Thoracic aorta (tissue), 2 donors: ENCODE measurements around the gene GLG1. TPM values are rescaled to one million over a fixed set of nuclear protein-coding genes. Genes with fewer than 3 reads are reported as not detected.

ENCODE experiments used
- ATAC-seq: fragments of 150-250 bp; one replicate; pipeline ENCODE4 v1.8.0; 2017; ENCODE audit warnings: low read depth; ENCODE audit not compliant: insufficient number of reproducible peaks, low FRiP score
- DNase-seq: peaks from one replicate; pipeline ENCODE4 v3.0.0-alpha.2; 2020; ENCODE audit warnings: low spot score
- H3K27ac ChIP-seq, 2 donors: fragments of 200-600 bp; sonication (generic); 1 replicate in 1 of 2; 2 replicates in 1 of 2; pipeline ENCODE4 v1.5.1; 2016; ENCODE audit warnings: mild to moderate bottlenecking in 2 of 2, moderate library complexity in 2 of 2
- H3K27me3 ChIP-seq: fragments of 200-600 bp; sonication (generic); replicated peaks from 2 replicates; pipeline ENCODE4 v1.6.0; 2016; ENCODE audit warnings: mild to moderate bottlenecking; ENCODE audit not compliant: insufficient read depth
- H3K36me3 ChIP-seq: fragments of 200-600 bp; sonication (generic); one replicate; pipeline ENCODE4 v1.5.1; 2016
- H3K4me1 ChIP-seq, 2 donors: fragments of 200-600 bp; sonication (generic); 1 replicate in 1 of 2; 2 replicates in 1 of 2; pipeline versions ENCODE4 v1.5.1 to v1.6.0; 2016; ENCODE audit warnings: low read depth in 2 of 2, mild to moderate bottlenecking in 1 of 2; ENCODE audit not compliant: control insufficient read depth in 1 of 2
- H3K4me3 ChIP-seq: fragments of 200-600 bp; sonication (generic); 2 replicates; pipeline ENCODE4 v1.5.1; 2016; ENCODE audit warnings: mild to moderate bottlenecking
- H3K9me3 ChIP-seq: fragments of 200-600 bp; sonication (generic); 2 replicates; pipeline ENCODE4 v1.5.1; 2016
- total RNA-seq, 2 donors: library from RNA; depleted of rRNA; stranded (reverse); fragments of >200 nt; gene quantifications; one replicate each; pipeline versions ENCODE4 v1.1.0 to v1.2.3, GENCODE V29; 2016
- TF ChIP-seq, protein P1 (sequence below): fragments of 200-600 bp; sonication (generic); IDR thresholded peaks from one replicate; pipeline ENCODE4 v1.5.1; 2019; ENCODE audit warnings: antibody characterized with exemption

GLG1 gene
- total RNA-seq, 2 donors from 2014 or later: 202 to 218 TPM

GRCh38 chr16:74574146-74574545 is 32.8 kb downstream of the GLG1 start:
- H3K36me3 ChIP-seq: no peaks in the 10 kb centered on the region
- no peaks in the 10 kb centered on the region for H3K9me3 ChIP-seq
- no peak for DNase-seq
- TF ChIP-seq, protein P1, sequence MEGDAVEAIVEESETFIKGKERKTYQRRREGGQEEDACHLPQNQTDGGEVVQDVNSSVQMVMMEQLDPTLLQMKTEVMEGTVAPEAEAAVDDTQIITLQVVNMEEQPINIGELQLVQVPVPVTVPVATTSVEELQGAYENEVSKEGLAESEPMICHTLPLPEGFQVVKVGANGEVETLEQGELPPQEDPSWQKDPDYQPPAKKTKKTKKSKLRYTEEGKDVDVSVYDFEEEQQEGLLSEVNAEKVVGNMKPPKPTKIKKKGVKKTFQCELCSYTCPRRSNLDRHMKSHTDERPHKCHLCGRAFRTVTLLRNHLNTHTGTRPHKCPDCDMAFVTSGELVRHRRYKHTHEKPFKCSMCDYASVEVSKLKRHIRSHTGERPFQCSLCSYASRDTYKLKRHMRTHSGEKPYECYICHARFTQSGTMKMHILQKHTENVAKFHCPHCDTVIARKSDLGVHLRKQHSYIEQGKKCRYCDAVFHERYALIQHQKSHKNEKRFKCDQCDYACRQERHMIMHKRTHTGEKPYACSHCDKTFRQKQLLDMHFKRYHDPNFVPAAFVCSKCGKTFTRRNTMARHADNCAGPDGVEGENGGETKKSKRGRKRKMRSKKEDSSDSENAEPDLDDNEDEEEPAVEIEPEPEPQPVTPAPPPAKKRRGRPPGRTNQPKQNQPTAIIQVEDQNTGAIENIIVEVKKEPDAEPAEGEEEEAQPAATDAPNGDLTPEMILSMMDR: no peak
- no peaks in the 10 kb centered on the region for H3K27me3 ChIP-seq
- H3K27ac ChIP-seq: no peak overlapping the region
- no peak for ATAC-seq
- peaks cover 17 to 40% of the 10 kb centered on the region in 2 donors for H3K4me1 ChIP-seq
- no peak overlapping the region for H3K4me3 ChIP-seq

- DNase-seq (no peak), ATAC-seq (no peak)
- H3K27ac ChIP-seq: no peak overlapping the region
- TF ChIP-seq, protein P1: no peak
- no peaks in the 10 kb centered on the region for H3K36me3 ChIP-seq
- H3K4me3 ChIP-seq: no peak overlapping the region
- H3K4me1 ChIP-seq: peaks cover 13 to 35% of the 10 kb centered on the region in 2 donors
- H3K27me3 ChIP-seq: no peaks in the 10 kb centered on the region
- H3K9me3 ChIP-seq: no peaks in the 10 kb centered on the region
Observed at GRCh38 chr16:74573622-74574021, 33.3 kb downstream of the GLG1 start.

- H3K9me3 ChIP-seq: no peaks in the 10 kb centered on the region
- ATAC-seq (no peak), DNase-seq (no peak)
- H3K27me3 ChIP-seq: no peaks in the 10 kb centered on the region
- H3K4me1 ChIP-seq: peaks cover 8 to 31% of the 10 kb centered on the region in 2 donors
- H3K36me3 ChIP-seq: no peaks in the 10 kb centered on the region
- H3K27ac ChIP-seq: no peak overlapping the region
- TF ChIP-seq, protein P1: no peak
- no peak overlapping the region for H3K4me3 ChIP-seq
Observed at GRCh38 chr16:74570412-74571301, 36.3 kb downstream of the GLG1 start.

DNA sequence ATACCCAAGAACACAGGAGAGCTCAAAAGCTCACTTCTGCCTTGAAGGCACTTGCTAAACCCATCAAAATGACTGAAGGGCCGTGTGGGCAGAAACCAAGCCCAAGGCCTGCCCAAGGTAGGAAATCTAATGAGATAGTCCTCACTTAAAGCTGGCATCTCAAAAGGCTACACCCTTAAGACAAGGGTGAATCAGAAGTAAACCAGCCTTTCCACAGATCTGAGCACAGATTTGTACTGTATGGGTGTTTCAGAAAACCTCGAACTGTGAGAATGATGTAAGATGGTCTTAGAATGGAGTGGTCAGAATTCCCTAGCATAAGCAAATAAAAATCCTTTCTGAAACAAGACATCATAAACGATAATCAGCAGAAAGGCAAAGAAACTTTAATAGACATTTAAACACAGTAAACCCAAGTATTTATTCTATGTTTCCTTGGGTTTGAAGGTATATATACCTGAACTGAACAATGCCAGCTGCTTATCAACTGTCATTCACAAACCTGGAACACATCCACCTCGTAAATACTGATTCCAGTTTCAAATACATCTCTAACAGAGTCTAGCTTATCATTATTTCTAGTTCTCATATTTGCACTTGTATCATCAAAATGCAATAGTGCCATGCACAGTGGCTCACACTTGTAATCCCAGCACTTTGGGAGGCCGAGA is 37.8 kb downstream of the GLG1 start:
- ATAC-seq (no peak), DNase-seq (no peak)
- peaks cover 5 to 28% of the 10 kb centered on the region in 2 donors for H3K4me1 ChIP-seq
- H3K9me3 ChIP-seq: no peaks in the 10 kb centered on the region
- no peak overlapping the region for H3K27ac ChIP-seq
- H3K4me3 ChIP-seq: no peak overlapping the region
- H3K27me3 ChIP-seq: no peaks in the 10 kb centered on the region
- H3K36me3 ChIP-seq: no peaks in the 10 kb centered on the region
- TF ChIP-seq, protein P1: no peak

DNA sequence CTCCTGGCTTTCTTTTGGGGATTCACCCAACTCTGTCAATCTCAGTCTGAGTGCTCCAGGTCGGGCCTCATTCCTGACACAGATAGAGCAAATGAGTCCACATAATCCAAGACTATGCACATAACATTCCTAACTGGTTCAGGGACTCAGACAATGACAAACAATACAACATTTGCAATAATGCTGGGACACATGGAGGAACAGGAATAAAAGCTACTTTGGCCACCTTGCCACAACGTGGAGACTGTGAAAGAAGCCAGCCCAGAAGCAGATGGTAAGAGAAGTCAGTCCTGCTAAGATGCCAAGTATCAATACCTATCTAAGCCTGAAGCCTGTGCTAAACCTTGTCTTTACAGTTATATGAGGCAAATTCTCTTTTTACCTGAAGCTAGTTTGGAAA is 39.0 kb downstream of the GLG1 start:
- ATAC-seq (no peak), DNase-seq (no peak)
- Histone ChIP-seq H3K27ac (no peak overlapping the region), H3K27me3 (no peaks in the 10 kb centered on the region), H3K36me3 (no peaks in the 10 kb centered on the region), H3K9me3 (no peaks in the 10 kb centered on the region), H3K4me1 (peaks cover 11 to 34% of the 10 kb centered on the region in 2 donors), H3K4me3 (no peak overlapping the region)
- TF ChIP-seq, protein P1: no peak
